Lower lobe of right lung (tissue), 2 donors: ENCODE measurements around the gene UBE3B. TPM values are rescaled to one million over a fixed set of nuclear protein-coding genes. Genes with fewer than 3 reads are reported as not detected.
A peak's percentile ranks its signal among the peaks of the same experiment; 100 is the strongest.

ENCODE experiments used
- ATAC-seq, 2 donors: fragments of 200-7000 bp; cut with Tn5 transposase; one replicate each; pipeline ENCODE4 v1.9.1; 2020 to 2022; ENCODE audit warnings: mild to moderate bottlenecking in 2 of 2, moderate library complexity in 2 of 2
- DNase-seq: peaks from one replicate; pipeline ENCODE4 v3.0.0-alpha.2; 2020
- H3K27ac ChIP-seq: fragments of 200-600 bp; one replicate; pipeline ENCODE4 v1.8.0; 2022
- H3K27me3 ChIP-seq: fragments of 200-600 bp; one replicate; pipeline ENCODE4 v1.8.0; 2022; ENCODE audit warnings: low read depth
- H3K36me3 ChIP-seq: fragments of 200-600 bp; one replicate; pipeline ENCODE4 v1.8.0; 2022; ENCODE audit warnings: mild to moderate bottlenecking
- H3K4me1 ChIP-seq: fragments of 200-600 bp; one replicate; pipeline ENCODE4 v1.8.0; 2022
- H3K4me3 ChIP-seq: fragments of 200-600 bp; one replicate; pipeline ENCODE4 v1.8.0; 2022; ENCODE audit warnings: mild to moderate bottlenecking
- H3K9me3 ChIP-seq: fragments of 200-600 bp; one replicate; pipeline ENCODE4 v1.8.0; 2022
- intact Hi-C: fragments of 100-400 bp; cut with DNase I; formaldehyde crosslinking; loops from one replicate; pipeline ENCODE4 v1.11.0; 2022
- total RNA-seq: library from RNA; stranded (reverse); fragmentation: NEBNext Ultra II Directional; extraction: Animal tissue kit (Norgen Biotek cat#: 25700); gene quantifications from one replicate; pipeline ENCODE4 v1.2.1, GENCODE V29; 2021
- TF ChIP-seq, protein P1 (sequence below): fragments of 200-600 bp; IDR thresholded peaks from one replicate; pipeline ENCODE4 v1.8.0; 2022; ENCODE audit warnings: antibody characterized with exemption, mild to moderate bottlenecking
- donor health status: DM: no; HTN: yes; CAD: no; lungs with severe emphysema.

Gene UBE3B
- total RNA-seq, 1 donor from 2014 or later: 40.1 TPM

DNA sequence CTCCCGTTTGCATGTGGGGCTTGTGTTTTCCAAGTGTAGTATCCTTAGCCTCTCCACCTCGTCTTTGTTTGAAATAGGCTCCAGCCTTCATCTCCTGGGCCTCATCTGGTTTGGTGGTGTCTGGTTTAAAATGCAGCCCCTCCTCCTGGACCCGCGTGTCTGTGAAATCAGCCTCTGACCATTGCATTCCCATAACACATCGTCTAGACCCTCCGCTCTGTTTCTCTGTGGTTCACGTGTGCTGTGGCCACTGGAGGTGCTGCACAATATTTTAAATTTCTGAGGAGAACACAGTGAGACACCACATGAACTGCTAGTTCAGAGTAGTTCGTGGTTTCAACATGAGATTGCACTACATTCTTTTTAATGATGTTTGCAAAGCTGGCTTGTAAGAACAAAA, 35.6 kb downstream of the UBE3B start:
- intact Hi-C loops: no loop called here
- TF ChIP-seq, protein P1, sequence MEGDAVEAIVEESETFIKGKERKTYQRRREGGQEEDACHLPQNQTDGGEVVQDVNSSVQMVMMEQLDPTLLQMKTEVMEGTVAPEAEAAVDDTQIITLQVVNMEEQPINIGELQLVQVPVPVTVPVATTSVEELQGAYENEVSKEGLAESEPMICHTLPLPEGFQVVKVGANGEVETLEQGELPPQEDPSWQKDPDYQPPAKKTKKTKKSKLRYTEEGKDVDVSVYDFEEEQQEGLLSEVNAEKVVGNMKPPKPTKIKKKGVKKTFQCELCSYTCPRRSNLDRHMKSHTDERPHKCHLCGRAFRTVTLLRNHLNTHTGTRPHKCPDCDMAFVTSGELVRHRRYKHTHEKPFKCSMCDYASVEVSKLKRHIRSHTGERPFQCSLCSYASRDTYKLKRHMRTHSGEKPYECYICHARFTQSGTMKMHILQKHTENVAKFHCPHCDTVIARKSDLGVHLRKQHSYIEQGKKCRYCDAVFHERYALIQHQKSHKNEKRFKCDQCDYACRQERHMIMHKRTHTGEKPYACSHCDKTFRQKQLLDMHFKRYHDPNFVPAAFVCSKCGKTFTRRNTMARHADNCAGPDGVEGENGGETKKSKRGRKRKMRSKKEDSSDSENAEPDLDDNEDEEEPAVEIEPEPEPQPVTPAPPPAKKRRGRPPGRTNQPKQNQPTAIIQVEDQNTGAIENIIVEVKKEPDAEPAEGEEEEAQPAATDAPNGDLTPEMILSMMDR: no peak
- Histone ChIP-seq H3K27ac (no peak overlapping the region), H3K27me3 (no peaks in the 10 kb centered on the region), H3K4me3 (no peak overlapping the region), H3K9me3 (no peaks in the 10 kb centered on the region), H3K4me1 (peaks cover 9% of the 10 kb centered on the region), H3K36me3 (peaks cover 97% of the 10 kb centered on the region)
- ATAC-seq (no peak), DNase-seq (no peak)

DNA sequence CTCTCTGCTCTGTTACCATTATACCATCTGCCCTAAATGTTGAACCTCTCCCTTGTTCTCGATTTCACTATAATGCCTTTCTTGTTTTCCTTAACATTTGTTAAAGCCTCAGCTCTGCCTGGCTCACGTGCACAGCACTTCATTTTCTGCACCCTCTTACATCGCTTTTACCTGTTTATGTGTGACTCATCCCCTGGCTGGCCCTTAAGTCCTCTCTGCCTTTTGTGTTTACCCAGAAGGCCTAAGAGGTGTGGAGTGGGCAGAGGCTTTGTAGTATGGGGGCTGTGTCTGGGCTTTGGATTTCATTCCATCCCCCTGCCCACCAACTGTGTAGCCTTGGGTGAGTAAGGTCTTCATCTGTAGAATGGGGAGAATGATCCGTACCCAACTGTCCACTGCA, 36.5 kb downstream of the UBE3B start:
- intact Hi-C loops: no loop called here
- peak in 1 of 2 donors; percentile 37 for ATAC-seq
- peak; percentile 24 for DNase-seq
- TF ChIP-seq, protein P1: no peak
- Histone ChIP-seq H3K4me3 (no peak overlapping the region), H3K27ac (no peak overlapping the region), H3K27me3 (no peaks in the 10 kb centered on the region), H3K4me1 (peaks cover 9% of the 10 kb centered on the region), H3K9me3 (no peaks in the 10 kb centered on the region), H3K36me3 (peaks cover 96% of the 10 kb centered on the region)

DNA sequence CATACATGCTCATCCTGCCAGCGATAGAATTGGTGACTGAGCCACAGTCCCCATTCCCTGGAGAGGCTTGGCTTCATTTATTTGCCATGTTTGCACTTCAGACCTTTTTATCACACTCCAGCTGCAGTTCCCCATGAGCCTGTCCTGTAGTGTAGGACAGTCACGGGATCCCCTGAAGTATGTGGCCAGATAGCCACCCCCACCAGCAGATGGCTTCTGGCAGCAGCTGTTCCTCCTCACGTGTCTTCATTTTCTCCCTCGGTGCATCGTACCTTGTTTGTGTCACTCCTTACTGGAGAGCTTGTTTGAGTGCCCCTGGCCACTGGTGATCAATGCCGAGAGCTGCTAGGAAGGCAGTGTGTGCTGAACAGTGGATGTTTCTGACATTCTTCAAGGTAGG, 40.2 kb downstream of the UBE3B start:
- ATAC-seq: no peak
- DNase-seq: no peak
- no peak overlapping the region for H3K27ac ChIP-seq

DNA sequence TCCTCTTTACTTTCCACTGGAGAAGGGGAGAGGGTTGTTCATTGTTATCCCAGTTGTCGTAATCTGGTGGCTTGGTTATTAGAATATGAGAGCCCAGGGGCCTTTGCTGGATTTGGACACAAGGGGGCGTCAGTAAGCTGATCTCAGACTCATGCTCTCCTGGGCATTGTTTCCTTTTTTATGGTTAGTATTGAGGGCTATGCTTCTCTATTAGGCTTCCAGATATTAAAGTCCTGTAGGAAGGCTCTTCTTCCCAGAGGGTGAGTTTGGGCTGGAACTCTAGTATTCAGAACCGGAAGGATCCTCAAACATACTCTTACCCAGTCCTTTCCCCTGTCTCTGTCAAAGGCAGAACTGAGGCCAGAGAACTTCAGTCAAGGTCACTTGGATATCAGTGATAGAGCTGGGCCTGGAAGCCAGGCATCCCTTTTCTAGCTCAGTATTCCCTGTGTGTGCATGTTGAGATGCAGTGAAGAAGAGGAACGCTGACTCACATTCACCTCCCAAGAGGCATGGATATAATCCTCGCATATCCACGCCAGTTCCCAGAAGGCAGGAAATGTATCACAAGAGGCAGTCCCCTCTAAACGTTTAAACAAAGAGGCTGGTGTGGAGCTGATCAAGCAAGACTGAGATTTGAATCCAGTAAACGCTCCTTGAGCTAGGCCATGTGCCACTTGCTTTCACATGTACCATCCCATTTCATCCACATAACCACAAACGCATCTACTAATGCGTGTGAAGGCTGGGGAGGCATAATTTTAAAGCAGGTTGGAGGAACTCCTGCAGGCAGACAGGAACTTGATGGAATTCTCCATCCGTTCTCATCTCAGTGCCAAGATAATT, 41.6 kb downstream of the UBE3B start:
- Histone ChIP-seq H3K27ac (peak overlapping the region; percentile 26), H3K4me1 (no peaks in the 10 kb centered on the region), H3K27me3 (no peaks in the 10 kb centered on the region), H3K9me3 (no peaks in the 10 kb centered on the region), H3K4me3 (no peak overlapping the region), H3K36me3 (peaks cover 96% of the 10 kb centered on the region)
- DNase-seq (peak; percentile 52), ATAC-seq (peak; percentile 55 to 63)
- intact Hi-C loops: no loop called here
- TF ChIP-seq, protein P1: peak; percentile 77

More for the DNA sequence above, 40.2 kb downstream of the UBE3B start:
- Histone ChIP-seq H3K4me3 (no peak overlapping the region), H3K36me3 (peaks cover 96% of the 10 kb centered on the region), H3K9me3 (no peaks in the 10 kb centered on the region), H3K27me3 (no peaks in the 10 kb centered on the region), H3K4me1 (peaks cover 3% of the 10 kb centered on the region)
- TF ChIP-seq, protein P1: no peak
- intact Hi-C loops: no loop called here

DNA sequence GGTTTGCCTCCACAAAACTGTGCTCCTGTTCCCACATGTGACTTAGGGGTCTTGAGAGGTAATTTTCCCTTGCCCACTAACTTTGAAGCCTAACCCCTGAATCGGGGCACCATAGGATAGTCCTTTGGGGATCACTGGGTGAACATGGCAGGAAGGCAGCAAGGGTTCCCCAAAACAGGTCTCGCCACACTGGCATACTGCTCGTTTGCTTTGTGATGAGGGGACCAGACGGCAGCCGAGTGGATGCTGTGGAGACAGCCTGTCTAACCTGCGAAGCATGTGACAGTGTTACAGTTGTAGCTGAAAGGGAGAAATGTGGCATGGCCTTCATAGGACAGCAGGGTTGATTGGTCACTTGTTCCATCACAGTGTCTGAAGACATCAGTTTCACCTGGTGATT, 42.4 kb downstream of the UBE3B start:
- ATAC-seq: no peak
- H3K27ac ChIP-seq: peak overlapping the region; percentile 26
- H3K4me1 ChIP-seq: no peaks in the 10 kb centered on the region
- H3K9me3 ChIP-seq: no peaks in the 10 kb centered on the region
- H3K4me3 ChIP-seq: no peak overlapping the region
- H3K27me3 ChIP-seq: no peaks in the 10 kb centered on the region
- intact Hi-C loops: loop anchor here (10.0 kb wide), 1 partner anchor 255 kb away; no protein-coding TSS in a partner anchor
- TF ChIP-seq, protein P1: no peak
- peaks cover 96% of the 10 kb centered on the region for H3K36me3 ChIP-seq
- DNase-seq: no peak
